GM10847 (cell line): Measurements from ENCODE around the gene SNX32.

ENCODE experiments used
- POLR2A ChIP-seq: IDR thresholded peaks from 2 replicates; pipeline ENCODE4 v1.6.1; 2011; ENCODE audit not compliant: insufficient read length; ENCODE audit errors: extremely low read depth

SNX32 gene

DNA sequence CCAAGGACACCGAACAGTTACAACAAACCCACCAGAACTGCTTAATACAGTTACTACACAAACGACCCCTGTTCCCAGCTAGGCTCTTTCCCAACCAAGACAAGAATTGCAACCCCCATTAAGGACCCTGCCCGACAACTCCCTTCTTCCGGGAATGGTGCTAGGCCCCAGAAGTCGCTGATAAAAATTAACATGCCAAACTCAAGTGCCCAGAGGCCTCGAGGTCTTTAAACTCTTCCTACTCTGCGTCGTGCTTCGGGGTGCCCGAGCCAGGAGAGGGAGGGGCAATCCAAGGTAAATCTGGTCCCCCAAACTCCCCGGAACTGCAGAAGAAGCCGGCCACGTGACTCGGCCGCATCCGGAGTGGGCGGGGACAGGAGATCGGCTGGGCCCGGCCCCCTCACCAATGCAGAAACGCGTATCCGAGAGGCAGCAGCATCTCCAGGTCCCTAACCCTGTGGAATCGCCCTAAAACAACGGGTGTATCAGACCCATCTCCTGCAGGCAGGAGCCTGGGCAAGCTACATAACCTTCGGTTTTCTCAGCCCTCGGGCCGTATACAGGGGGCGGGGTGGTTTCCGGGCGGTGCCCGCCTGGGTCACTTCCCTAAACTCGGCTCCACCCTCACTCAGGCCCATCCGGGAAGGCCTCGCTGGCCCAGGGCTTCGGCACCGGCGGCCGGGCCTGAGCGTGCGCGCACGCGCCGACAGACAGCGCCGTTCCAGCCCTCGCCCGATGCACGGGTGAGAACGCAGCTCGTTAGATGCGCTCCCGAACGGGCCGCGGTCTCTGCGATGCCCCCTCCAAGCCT lies 23.1 kb downstream of the SNX32 start:
- TF ChIP-seq POLR2A: peak; percentile 48

DNA sequence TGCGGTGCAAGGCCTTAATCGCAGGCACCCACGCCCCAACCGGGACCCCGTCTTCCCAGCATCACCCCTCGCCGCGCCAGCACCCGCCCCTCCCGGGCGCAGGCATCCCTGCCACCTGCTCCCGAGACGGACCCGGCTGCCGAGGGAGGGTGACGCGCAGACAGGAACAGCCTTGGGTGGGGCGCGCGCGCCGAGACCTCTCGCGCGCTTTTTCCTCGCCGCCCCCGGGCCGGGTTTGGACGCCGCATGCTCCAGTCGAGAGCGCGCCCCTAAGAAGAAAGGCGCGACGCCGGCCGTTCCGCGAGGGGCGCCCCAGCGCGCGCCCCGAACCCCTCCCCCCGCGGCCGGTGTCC lies 23.7 kb downstream of the SNX32 start:
- TF ChIP-seq POLR2A: no peak

- TF ChIP-seq POLR2A: peak; percentile 99
These were observed 24.3 kb downstream of the SNX32 start, which contains the start of gene CFL1 for GRCh38 chr11:65857853-65858680. Gene CFL1 (minus strand): TSS chr11:65858180. CDS start chr11:65858099, 81 bp downstream.

GRCh38 chr11:65858681-65859087 lies 24.9 kb downstream of the SNX32 start:
- no peak for TF ChIP-seq POLR2A

- TF ChIP-seq POLR2A: peak; percentile 96
These were observed 25.5 kb downstream of the SNX32 start for GRCh38 chr11:65859095-65859811.

- no peak for TF ChIP-seq POLR2A
These were observed 26.1 kb downstream of the SNX32 start for GRCh38 chr11:65859812-65860277.

GRCh38 chr11:65860278-65861164 lies 26.8 kb downstream of the SNX32 start, which contains the start of gene MUS81:
Gene MUS81 (plus strand): TSS chr11:65860433. CDS start chr11:65860754, 321 bp downstream.
- peak; percentile 64 for TF ChIP-seq POLR2A

- TF ChIP-seq POLR2A: no peak
These were observed 27.4 kb downstream of the SNX32 start for GRCh38 chr11:65861165-65861505.

DNA sequence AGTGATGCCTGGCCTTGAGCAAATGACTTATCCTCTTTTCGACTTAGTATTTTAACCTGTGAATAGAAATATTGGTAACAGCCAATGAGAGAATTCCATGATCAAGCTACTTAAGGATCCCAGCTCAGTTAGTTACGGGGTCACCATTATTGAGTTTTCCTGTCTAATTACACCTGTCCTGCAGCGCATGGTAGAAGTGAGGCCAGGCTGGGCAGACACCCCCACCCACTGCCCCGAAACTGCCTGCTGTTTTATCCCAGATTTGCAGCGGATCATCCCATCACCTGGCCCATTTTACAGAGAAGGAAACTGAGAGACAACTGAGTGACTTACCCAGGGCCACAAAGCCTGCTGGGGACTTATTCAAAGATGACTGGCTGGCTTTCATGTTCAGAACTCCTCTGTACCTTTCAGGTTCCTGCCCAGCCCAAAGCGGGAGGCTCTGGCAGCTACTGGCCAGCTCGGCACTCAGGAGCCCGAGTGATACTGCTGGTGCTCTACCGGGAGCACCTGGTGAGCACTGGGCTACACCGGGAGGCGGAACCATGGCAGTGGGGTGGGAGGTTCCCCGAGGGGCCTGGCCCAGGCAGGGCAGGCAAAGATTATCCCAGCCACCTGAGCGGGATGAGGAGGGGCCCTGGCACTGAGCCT lies 27.9 kb downstream of the SNX32 start:
- no peak for TF ChIP-seq POLR2A

DNA sequence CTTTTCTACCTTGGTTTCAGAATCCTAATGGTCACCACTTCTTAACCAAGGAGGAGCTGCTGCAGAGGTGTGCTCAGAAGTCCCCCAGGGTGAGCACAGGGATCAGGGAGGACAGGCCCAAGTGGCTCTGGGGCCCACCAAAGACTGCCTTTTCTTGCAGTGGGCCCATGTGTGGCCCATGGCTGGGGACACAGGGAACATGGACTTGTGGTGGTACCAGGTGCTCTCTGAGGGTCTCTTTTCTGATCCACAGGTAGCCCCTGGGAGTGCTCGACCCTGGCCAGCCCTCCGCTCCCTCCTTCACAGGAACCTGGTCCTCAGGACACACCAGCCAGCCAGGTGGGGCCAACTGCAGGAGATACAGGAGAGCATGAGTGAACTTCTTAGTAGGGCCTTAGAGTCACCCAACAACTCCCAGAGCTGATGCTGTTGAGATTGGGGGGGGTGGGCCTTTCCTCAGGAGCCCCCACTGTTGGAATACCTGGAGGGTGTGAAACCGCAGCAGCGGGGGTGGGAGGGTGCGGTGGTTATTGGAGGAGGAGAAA lies 28.5 kb downstream of the SNX32 start:
- no peak for TF ChIP-seq POLR2A

- TF ChIP-seq POLR2A: no peak
These were observed 29.5 kb downstream of the SNX32 start for GRCh38 chr11:65862941-65863888.

DNA sequence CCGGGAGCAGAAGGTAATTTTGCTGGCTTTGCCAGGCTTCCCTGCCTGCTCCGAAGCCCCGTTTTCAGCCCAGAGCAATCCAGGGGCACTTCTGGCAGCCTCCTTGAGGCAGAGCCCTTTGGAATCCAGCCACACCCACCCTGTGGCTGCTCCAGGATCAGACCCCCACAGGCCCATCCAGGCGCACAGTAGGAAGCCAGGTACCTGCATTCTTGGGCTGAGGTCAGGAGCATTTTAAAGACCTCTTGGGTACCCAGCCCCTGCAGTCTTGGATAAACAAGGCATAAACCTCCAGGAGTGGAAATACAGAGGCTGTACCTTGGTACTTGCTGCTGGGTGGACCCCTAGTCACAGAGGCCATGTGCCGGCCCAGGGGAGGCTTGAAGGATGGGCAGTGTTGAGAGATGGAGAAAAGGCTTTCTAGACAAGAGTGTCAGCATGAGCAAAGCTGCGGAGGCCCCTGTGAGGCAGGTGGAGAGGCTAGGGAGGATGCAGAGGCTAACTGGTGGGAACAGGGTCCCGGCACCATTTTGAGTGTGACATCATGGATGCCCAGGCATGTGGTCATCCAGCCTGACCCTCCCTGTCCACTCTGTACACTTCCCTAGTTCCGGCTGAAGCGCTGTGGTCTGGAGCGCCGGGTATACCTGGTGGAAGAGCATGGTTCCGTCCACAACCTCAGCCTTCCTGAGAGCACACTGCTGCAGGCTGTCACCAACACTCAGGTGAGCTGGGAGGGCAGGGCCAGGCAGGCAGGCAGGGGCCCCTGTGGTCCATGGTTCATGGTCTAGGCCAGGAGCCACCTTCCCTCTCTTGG lies 30.3 kb downstream of the SNX32 start:
- TF ChIP-seq POLR2A: no peak
